Renal cortex interstitium (tissue), 15 donors: ENCODE results near the gene PPM1E. TPM values are rescaled to one million over a fixed set of nuclear protein-coding genes. Genes with fewer than 3 reads are reported as not detected.
"Not testable (repeated sequence)": the region's sequence is repeated elsewhere in the genome, so short reads cannot be mapped to it uniquely, and the experiment has no call there.

Source experiments
- DNase-seq, 11 donors: peaks; one replicate each; pipeline ENCODE4 v3.0.0-alpha.2; 2013; ENCODE audit warnings: low read depth in 9 of 11, low spot score in 4 of 11; ENCODE audit errors: extremely low read depth in 1 of 11
- long read RNA-seq, 16 experiments: transcript quantifications; one replicate each; lab custom pipeline, GENCODE V29; 2026
- polyA plus RNA-seq, 3 donors: library from polyadenylated mRNA; unstranded; fragments of 120-200 nt; gene quantifications; one replicate each; pipeline ENCODE4 v1.2.1, GENCODE V29; 2013; ENCODE audit not compliant: insufficient read length in 3 of 3

The PPM1E gene
- polyA plus RNA-seq, result 1 to 10 TPM; 3.3 to 4.3 (median 3.3) TPM
- long read RNA-seq, donor 1, result 0 reads
- long read RNA-seq, donor 2, partial matches to known transcripts, result 5 of 5 reads
- long read RNA-seq, donor 2, other reads (novel, unspliced or antisense), result 0 of 5 reads
- long read RNA-seq, donor 3, result 0 reads
- long read RNA-seq, donor 4, full-length matches to known transcripts, result 2 of 2 reads
- long read RNA-seq, donor 4, partial matches to known transcripts, result 0 of 2 reads
- long read RNA-seq, donor 4, other reads (novel, unspliced or antisense), result 0 of 2 reads
- long read RNA-seq, donor 5, result 0 reads
- long read RNA-seq, donor 6, full-length matches to known transcripts, result 2 of 13 reads
- long read RNA-seq, donor 6, partial matches to known transcripts, result 11 of 13 reads
- long read RNA-seq, donor 6, other reads (novel, unspliced or antisense), result 0 of 13 reads
- long read RNA-seq, donor 7, result 0 reads
- long read RNA-seq, donor 8, result 0 reads
- long read RNA-seq, donor 9, result 0 reads
- long read RNA-seq, donor 10, full-length matches to known transcripts, result 1 of 1 reads
- long read RNA-seq, donor 10, partial matches to known transcripts, result 0 of 1 reads
- long read RNA-seq, donor 10, other reads (novel, unspliced or antisense), result 0 of 1 reads
- long read RNA-seq, donor 11, full-length matches to known transcripts, result 1 of 6 reads
- long read RNA-seq, donor 11, partial matches to known transcripts, result 5 of 6 reads
- long read RNA-seq, donor 11, other reads (novel, unspliced or antisense), result 0 of 6 reads
- long read RNA-seq, donor 12, result 0 reads
- long read RNA-seq, donor 13, result 0 reads
- long read RNA-seq, donor 14, result 0 reads
- long read RNA-seq, donor 15, result 0 reads
- long read RNA-seq, donor 16, full-length matches to known transcripts, result 1 of 1 reads
- long read RNA-seq, donor 16, partial matches to known transcripts, result 0 of 1 reads
- long read RNA-seq, donor 16, other reads (novel, unspliced or antisense), result 0 of 1 reads

DNA sequence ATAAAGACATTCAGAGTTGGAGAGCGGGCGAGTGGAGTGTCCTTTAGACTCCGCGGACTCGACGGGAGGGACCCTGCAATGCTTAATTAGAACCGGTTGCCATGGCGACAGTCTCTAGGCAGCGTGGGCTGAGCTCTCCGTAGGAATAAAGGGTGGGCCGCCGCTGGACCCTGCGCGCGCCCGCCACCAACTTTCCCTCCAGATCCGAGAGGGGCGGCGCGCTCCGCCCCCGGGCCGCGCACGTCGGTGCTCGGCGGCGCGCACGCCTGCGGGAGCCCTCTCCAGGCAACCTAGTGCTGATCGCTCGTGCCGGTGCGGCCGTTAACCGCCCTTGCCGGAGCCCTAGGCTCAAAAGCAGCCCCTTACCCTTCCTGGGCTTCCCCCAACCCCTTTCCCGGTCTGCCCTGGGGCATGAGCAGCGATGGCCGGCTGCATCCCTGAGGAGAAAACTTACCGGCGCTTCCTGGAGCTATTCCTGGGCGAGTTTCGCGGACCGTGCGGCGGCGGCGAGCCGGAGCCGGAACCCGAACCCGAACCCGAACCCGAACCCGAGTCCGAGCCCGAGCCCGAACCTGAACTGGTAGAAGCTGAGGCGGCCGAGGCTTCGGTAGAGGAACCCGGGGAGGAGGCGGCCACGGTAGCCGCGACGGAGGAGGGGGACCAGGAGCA is at the start of gene PPM1E:
TSS of gene PPM1E (plus strand) at position 278 of the 669 bp plus-strand sequence.
- DNase-seq, result peak; percentile 63 to 87 (median 77)

DNA sequence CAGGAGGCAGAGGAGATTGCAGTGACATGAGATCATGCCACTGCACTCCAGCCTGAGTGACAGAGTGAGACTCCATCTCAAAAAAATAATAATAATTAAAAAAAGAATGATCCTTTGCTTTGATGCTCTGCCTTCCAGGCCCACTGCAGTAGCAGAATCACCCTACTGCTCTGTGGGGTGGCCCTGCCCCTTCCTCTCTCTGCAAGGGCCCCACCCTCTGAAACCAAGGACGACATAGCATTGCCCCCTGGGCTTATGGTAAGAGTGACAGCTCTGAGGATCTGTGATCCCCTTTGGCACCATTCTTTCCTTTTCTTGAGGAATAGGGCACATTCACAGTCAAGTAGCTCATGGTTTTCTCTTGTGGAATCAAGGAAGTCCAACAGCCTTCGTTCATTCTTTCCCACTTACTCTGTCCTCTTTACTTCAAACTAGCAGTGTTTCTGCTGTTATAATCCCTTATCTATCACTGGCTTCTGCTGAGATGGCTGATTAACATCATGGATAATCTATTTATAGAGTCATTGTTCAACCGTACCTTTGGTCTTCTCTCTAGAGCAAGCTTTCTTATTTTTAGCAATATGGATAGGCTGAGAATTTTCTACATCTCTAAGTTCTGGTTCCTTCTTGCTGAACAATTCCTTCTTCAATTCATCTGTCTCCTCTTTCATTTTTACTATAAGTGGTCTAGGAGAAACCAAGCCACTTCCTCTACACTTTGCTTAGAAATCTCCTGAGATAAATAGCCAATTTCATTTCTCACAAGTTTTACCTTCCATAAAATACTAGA is 49.1 kb upstream of the PPM1E start:
- DNase-seq, result no peak

- peak in 7 of 11 donors; percentile 38 to 65 (median 42) for DNase-seq
Observed at GRCh38 chr17:58710948-58711552, 44.6 kb upstream of the PPM1E start.

DNA sequence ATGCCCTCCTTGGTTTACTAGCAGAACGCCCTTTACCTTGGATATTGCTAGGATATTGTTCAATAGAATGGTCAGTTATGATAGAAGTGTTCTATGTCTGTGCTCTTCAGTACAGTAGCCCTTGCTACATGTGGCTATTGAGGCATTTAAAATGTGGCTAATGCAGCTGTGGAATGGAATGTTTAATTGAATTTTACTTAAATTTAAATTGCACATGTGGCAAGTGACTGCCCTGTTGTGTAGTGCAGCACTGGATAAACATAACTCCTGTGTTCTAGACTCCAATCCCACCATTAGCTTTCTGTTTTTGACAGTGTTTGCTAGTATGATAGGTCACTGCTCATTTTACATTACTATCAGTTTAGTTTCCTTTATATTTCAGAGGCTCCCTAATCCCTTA is 33.4 kb upstream of the PPM1E start:
- no peak for DNase-seq

DNA sequence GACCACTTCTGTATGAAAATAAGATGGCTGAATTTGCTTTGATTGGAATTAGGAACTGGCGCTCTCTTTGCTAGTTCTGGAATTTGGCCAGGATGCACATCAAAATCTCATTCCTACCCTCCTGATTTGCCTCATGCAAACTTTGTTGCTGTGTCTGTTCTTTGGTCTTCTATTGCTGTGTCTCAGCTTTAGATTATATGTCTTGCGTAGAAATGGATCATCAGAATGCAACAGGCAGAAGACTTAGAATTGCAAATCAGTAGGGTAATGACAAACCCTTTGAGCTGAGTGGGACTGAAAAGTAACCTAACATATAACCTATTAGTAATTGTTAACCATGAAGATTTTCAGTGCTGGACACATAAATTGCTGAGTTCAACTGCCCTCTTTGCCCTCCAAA is 33.0 kb upstream of the PPM1E start:
- DNase-seq, result no peak

- no peak for DNase-seq
Observed at GRCh38 chr17:58728798-58729197, 26.9 kb upstream of the PPM1E start.

GRCh38 chr17:58730937-58731336 is 24.7 kb upstream of the PPM1E start:
- no peak for DNase-seq

DNA sequence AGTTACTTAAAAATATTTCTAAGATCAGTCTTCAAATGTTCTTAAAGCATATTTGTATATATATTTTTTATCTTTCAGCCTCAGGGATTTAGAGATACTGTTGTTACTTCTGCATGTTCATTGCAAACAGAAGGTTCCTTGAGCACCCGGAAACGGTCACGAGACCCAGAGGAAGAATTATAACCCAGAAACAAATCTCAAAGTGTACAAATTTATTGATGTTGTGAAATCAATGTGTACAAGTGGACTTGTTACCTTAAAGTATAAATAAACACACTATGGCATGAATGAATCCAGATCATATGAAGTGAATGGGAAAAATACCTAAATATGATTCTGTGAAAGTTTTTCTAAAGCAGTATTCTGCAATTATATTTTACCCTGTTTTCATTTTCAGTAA is 21.6 kb upstream of the PPM1E start:
- no peak for DNase-seq

- DNase-seq, result no peak
Observed at GRCh38 chr17:58734811-58735210, 20.8 kb upstream of the PPM1E start.

DNA sequence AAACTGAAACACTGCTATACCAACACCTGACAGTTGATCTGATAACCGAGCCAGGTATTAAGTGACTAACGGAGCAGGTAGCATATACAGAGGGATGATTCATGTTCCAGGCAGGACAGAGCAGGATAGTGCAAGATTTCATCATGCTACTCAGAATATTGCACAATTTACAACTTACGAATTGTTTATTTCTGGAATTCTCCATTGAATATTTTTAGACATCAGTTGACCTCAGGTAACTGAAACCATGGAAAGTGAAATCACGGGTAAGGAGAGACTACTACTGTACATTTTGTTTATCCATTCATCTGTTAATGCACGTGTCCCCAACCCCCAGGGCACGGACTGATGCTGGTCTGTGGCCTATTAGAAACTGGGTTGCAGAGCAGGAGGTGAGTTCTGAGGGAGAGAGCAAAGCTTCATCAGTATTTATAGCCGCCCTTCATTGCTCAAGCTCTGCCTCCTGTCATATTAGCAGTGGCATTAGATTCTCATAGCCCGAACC is 14.5 kb upstream of the PPM1E start:
- no peak for DNase-seq

DNA sequence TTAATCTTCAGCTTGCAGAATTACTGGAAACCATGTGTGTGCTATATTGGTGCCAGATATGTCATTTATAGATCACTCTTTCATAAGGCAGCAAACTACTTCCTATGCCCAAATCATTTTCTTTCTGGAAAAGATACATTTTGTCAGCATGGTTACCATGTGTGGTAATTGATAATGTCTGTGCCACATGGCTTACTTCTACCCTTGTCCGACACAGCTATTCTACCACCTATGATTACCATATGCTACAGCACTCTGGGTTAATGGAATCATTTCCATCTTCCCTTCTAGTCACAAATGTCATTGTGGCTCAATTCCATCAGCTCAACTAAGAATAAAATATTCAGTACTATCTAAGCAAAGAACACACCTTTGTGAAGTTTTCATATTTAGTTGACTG is 8.0 kb upstream of the PPM1E start:
- DNase-seq, result no peak

GRCh38 chr17:58749627-58750026 is 6.0 kb upstream of the PPM1E start:
- not testable (repeated sequence) for DNase-seq

DNA sequence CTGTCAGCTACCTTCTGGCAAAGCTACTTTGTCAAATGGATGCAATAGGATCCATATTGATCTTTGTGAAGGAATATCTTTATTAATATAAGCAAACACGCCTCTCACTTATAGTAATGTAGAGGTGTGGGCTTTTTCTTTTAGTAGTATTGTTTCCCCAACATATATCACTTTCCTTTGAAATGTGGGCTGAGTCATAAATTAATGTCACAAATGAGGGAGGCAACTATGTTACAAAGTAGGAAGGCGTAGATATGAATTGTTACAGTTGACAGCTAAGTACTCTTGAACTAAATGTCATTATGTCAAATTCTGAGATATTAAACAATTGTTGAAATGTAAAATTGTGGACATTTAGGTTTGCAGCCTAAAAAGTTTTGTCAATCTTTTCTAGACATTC is 2.6 kb upstream of the PPM1E start:
- DNase-seq, result no peak

GRCh38 chr17:58755269-58755576 is 431 bp upstream of the PPM1E start:
- DNase-seq, result no peak

DNA sequence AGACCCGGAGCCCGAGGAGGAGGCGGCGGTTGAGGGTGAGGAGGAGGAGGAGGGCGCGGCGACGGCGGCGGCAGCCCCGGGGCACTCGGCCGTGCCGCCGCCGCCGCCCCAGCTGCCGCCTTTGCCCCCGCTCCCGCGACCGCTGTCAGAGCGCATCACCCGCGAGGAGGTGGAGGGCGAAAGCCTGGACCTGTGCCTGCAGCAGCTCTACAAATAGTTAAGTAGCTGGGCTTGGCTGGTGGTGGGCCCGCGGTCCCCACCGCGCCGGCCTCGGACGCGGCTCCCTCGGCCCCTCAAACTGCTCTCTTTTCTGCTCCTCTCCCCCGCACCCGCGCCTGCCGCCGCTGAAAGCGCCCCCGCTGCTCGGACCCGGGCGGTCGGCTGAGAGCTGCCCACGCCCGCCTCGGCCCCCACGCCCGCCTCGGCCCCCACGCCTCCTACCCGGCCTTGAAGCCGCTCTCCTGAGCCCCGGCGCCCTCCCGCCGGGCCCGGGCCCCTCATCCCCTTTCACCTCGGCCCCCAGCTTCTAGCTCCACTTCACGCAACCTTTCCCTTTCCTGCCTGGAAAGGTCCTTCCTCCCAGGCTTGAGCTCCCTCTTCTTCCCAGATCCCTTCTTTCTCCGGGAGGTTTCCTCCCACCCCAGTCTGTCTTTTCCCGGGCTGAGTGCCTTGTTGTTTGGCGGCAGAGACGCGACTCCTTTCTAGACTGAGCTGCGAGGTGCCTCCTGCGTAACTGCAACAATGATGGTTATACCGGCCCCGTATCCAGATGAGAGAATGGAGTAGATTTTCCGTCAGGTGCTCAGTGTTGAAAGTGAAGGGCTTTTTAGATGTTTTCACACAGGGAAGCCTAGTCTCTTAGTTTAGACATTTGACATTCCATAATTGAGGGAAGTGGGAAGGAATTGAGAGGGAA is 850 bp downstream of the PPM1E start:
- peak in 4 of 11 donors; percentile 9 to 17 (median 10) for DNase-seq

DNA sequence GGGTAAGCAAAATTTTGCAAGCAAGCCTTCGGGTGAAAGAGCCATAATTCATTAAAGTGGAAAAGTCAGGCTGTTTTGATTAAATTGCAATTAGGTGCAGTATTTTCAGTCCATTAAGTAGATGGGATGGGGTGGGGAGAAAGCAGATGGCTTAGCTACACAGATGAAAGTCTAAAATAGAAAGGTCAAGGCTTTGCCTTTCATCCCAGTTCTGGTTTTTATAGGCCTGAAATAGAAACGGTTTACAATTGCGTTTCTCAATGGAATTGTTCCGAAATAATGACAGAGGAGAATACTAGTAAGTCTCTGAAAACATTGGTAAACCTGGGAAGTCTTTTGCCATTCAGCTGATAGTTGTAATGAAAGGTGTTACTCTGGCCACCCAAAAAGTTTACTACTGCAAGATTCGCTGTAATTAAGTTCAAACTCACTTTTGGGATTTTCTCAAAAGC is 1.5 kb downstream of the PPM1E start:
- no peak for DNase-seq

DNA sequence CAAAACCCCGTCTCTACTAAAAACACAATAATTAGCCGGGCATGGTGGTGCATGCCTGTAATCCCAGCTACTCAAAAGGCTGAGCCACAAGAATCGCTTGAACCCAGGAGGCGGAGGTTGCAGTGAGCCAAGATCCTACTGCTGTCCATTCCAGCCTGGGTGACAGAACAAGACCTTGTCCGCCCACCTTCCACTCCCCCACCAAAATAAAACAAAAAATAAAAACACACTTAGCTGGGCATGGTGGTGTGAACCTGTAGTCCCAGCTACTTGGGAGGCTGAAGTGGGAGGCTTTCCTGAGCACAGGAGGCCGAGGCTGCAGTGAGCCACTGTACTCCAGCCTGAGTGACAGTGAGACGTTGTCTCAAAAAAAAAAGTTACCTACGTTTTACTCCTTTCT is 3.2 kb downstream of the PPM1E start:
- DNase-seq, result no peak
